H9 (cell line): ENCODE results near the gene CYP39A1. TPM values are rescaled to one million over a fixed set of nuclear protein-coding genes. Genes with fewer than 3 reads are reported as not detected.

Source experiments
- DNase-seq: peaks from one replicate; pipeline ENCODE4 v3.0.0-alpha.2; 2017
- H2AFZ ChIP-seq: one replicate; pipeline ENCODE4 v1.6.1; 2013; ENCODE audit warnings: mild to moderate bottlenecking, low read length, control low read depth, moderate library complexity
- H2AK5ac ChIP-seq: 2 replicates; pipeline ENCODE4 v1.6.1; 2013; ENCODE audit warnings: low read length, control low read depth, mixed read lengths; ENCODE audit not compliant: insufficient read length
- H2BK120ac ChIP-seq: one replicate; pipeline ENCODE4 v1.6.1; 2013; ENCODE audit warnings: low read depth, mild to moderate bottlenecking, low read length, control low read depth, inconsistent platforms; ENCODE audit not compliant: poor library complexity, severe bottlenecking
- H2BK12ac ChIP-seq: 2 replicates; pipeline ENCODE4 v1.6.1; 2013; ENCODE audit warnings: low read length, control low read depth, mixed read lengths, low read depth; ENCODE audit not compliant: insufficient read length
- H2BK15ac ChIP-seq: 2 replicates; pipeline ENCODE4 v1.6.1; 2013; ENCODE audit warnings: low read depth, low read length, control low read depth
- H2BK20ac ChIP-seq: one replicate; pipeline ENCODE4 v1.6.1; 2013; ENCODE audit warnings: low read depth, mild to moderate bottlenecking, low read length, control low read depth, inconsistent platforms; ENCODE audit not compliant: poor library complexity, severe bottlenecking
- H2BK5ac ChIP-seq: 2 replicates; pipeline ENCODE4 v1.6.1; 2013; ENCODE audit warnings: low read length, control low read depth, mixed read lengths; ENCODE audit not compliant: insufficient read length
- H3K14ac ChIP-seq: 2 replicates; pipeline ENCODE4 v1.6.1; 2013; ENCODE audit warnings: low read length, control low read depth; ENCODE audit not compliant: insufficient read depth
- H3K18ac ChIP-seq: 2 replicates; pipeline ENCODE4 v1.6.1; 2013; ENCODE audit warnings: low read depth, mild to moderate bottlenecking, mixed read lengths, low read length, control low read depth; ENCODE audit not compliant: insufficient read length
- H3K23ac ChIP-seq: 2 replicates; pipeline ENCODE4 v1.6.1; 2013; ENCODE audit warnings: low read length, control low read depth, mixed read lengths, low read depth; ENCODE audit not compliant: insufficient read length
- H3K23me2 ChIP-seq: 2 replicates; pipeline ENCODE4 v1.6.1; 2013; ENCODE audit warnings: low read depth, mild to moderate bottlenecking, mixed read lengths, low read length, control low read depth; ENCODE audit not compliant: insufficient read length, poor library complexity, severe bottlenecking
- H3K27ac ChIP-seq: 2 replicates; pipeline ENCODE4 v1.5.1; 2013; ENCODE audit warnings: low read length, control low read depth, mixed read lengths, low read depth; ENCODE audit not compliant: insufficient read length
- H3K27me3 ChIP-seq: 2 replicates; pipeline ENCODE4 v1.6.1; 2013; ENCODE audit warnings: low read length, control low read depth, inconsistent platforms; ENCODE audit not compliant: insufficient read depth
- H3K4ac ChIP-seq: 2 replicates; pipeline ENCODE4 v1.6.1; 2013; ENCODE audit warnings: low read depth, mild to moderate bottlenecking, control low read depth, inconsistent platforms, low read length, moderate library complexity
- H3K4me1 ChIP-seq: 2 replicates; pipeline ENCODE4 v1.6.1; 2013; ENCODE audit warnings: low read length, control low read depth, inconsistent platforms; ENCODE audit not compliant: insufficient read depth
- H3K4me2 ChIP-seq: 2 replicates; pipeline ENCODE4 v1.6.1; 2013; ENCODE audit warnings: low read length, control low read depth, mixed read lengths; ENCODE audit not compliant: insufficient read length, insufficient read depth
- H3K56ac ChIP-seq: 2 replicates; pipeline ENCODE4 v1.6.1; 2013; ENCODE audit warnings: low read depth, mild to moderate bottlenecking, mixed read lengths, low read length, control low read depth; ENCODE audit not compliant: insufficient read length
- H3K79me1 ChIP-seq: 2 replicates; pipeline ENCODE4 v1.6.1; 2013; ENCODE audit warnings: low read depth, mild to moderate bottlenecking, moderate library complexity, low read length, control low read depth, inconsistent platforms; ENCODE audit not compliant: insufficient read depth, poor library complexity, severe bottlenecking
- H3K79me2 ChIP-seq: 2 replicates; pipeline ENCODE4 v1.6.1; 2013; ENCODE audit warnings: low read length, control low read depth, inconsistent platforms; ENCODE audit not compliant: insufficient read depth
- H3K9ac ChIP-seq: 2 replicates; pipeline ENCODE4 v1.6.1; 2013; ENCODE audit warnings: low read length, control low read depth, mixed read lengths; ENCODE audit not compliant: insufficient read length; ENCODE audit errors: extremely low read depth
- H3K9me3 ChIP-seq: one replicate; pipeline ENCODE4 v1.6.1; 2013; ENCODE audit warnings: low read depth, low read length, inconsistent platforms; ENCODE audit not compliant: control insufficient read depth
- H3T11ph ChIP-seq: one replicate; pipeline ENCODE4 v1.6.1; 2013; ENCODE audit warnings: mild to moderate bottlenecking, low read length, control low read depth, inconsistent platforms
- H4K20me1 ChIP-seq: one replicate; pipeline ENCODE4 v1.6.1; 2013; ENCODE audit not compliant: control insufficient read depth, insufficient read length, insufficient read depth
- H4K5ac ChIP-seq: 2 replicates; pipeline ENCODE4 v1.6.1; 2013; ENCODE audit warnings: low read depth, mild to moderate bottlenecking, mixed read lengths, low read length, control low read depth; ENCODE audit not compliant: insufficient read length
- H4K8ac ChIP-seq: replicated peaks from 2 replicates; pipeline ENCODE4 v1.6.1; 2013; ENCODE audit warnings: low read length, control low read depth, mixed read lengths, low read depth; ENCODE audit not compliant: insufficient read length
- H4K91ac ChIP-seq: 2 replicates; pipeline ENCODE4 v1.6.1; 2013; ENCODE audit warnings: low read depth, mild to moderate bottlenecking, moderate library complexity, mixed read lengths, low read length, control low read depth; ENCODE audit not compliant: insufficient read length
- H3K27ac Mint-ChIP-seq, 3 experiments: 2 replicates in 2 of 3; 3 replicates in 1 of 3; pipeline ENCODE4 v1.8.0; 2020 to 2021; ENCODE audit warnings: mixed read lengths in 3 of 3, mild to moderate bottlenecking in 1 of 3, moderate library complexity in 1 of 3
- H3K27me3 Mint-ChIP-seq: 2 replicates; pipeline ENCODE4 v1.8.0; 2021; ENCODE audit warnings: low read depth, mild to moderate bottlenecking, moderate library complexity, mixed read lengths
- H3K36me3 Mint-ChIP-seq, 3 experiments: 2 replicates in 2 of 3; 3 replicates in 1 of 3; pipeline ENCODE4 v1.8.0; 2020 to 2021; ENCODE audit warnings: low read depth in 3 of 3, mixed read lengths in 3 of 3; ENCODE audit not compliant: insufficient read depth in 1 of 3
- H3K4me1 Mint-ChIP-seq, 2 experiments: 2 replicates each; pipeline ENCODE4 v1.8.0; 2020; ENCODE audit warnings: mixed read lengths in 2 of 2
- H3K4me3 Mint-ChIP-seq, 2 experiments: 2 replicates in 1 of 2; 3 replicates in 1 of 2; pipeline ENCODE4 v1.8.0; 2020 to 2021; ENCODE audit warnings: mild to moderate bottlenecking in 2 of 2, mixed read lengths in 2 of 2, moderate library complexity in 1 of 2
- H3K9me3 Mint-ChIP-seq, 2 experiments: 2 replicates in 1 of 2; 3 replicates in 1 of 2; pipeline ENCODE4 v1.8.0; 2020; ENCODE audit warnings: mild to moderate bottlenecking in 2 of 2, mixed read lengths in 2 of 2, moderate library complexity in 1 of 2
- CTCF ChIP-seq: fragments of 200-600 bp; sonication (generic); conservative IDR thresholded peaks from 3 replicates; pipeline ENCODE4 v1.8.0; 2021; ENCODE audit warnings: antibody characterized with exemption, mild to moderate bottlenecking
- WGBS: extraction: QIAGEN DNeasy Blood & Tissue Kit; methylation state at CpG from one replicate; pipeline ENCODE4 v1.1.7; 2013; ENCODE audit warnings: missing lambda C conversion rate, low lambda C conversion rate, mixed read lengths; ENCODE audit not compliant: insufficient read length; ENCODE audit errors: extremely low coverage; 5-methylcytosine and 5-hydroxymethylcytosine counted together
- total RNA-seq: library from RNA; stranded (reverse); gene quantifications from 2 replicates; pipeline ENCODE4 v1.2.1, GENCODE V29; 2021

The CYP39A1 gene
- total RNA-seq, 1 experiment from 2014 or later: 0.50 TPM

- no peak overlapping the region for H2BK12ac ChIP-seq
- no peak overlapping the region for H3K14ac ChIP-seq
- no peak overlapping the region for H3K56ac ChIP-seq
- no peaks in the 10 kb centered on the region for H3K36me3 Mint-ChIP-seq
- no peak overlapping the region for H2BK15ac ChIP-seq
- no peak for TF ChIP-seq CTCF
- peaks cover 2% of the 10 kb centered on the region; the same call in 1 of the 2 replicates for H3K27me3 Mint-ChIP-seq
- no peak overlapping the region for H2BK5ac ChIP-seq
- H3K4me1 Mint-ChIP-seq: no peaks in the 10 kb centered on the region
- DNase-seq: no peak
- no peak overlapping the region for H3K4me2 ChIP-seq
- no peaks in the 10 kb centered on the region for H4K20me1 ChIP-seq
- H2AFZ ChIP-seq: no peak overlapping the region
- H3K9me3 ChIP-seq: no peaks in the 10 kb centered on the region
- H3K79me1 ChIP-seq: no peaks in the 10 kb centered on the region
- no peaks in the 10 kb centered on the region for H3K27me3 ChIP-seq
- H3T11ph ChIP-seq: no peak overlapping the region
- H2BK20ac ChIP-seq: no peak overlapping the region
- no peak overlapping the region for H3K27ac ChIP-seq
- no CpG with 5 or more reads among the region's 1 CpG for WGBS
- no peaks in the 10 kb centered on the region for H3K23me2 ChIP-seq
- H3K4me1 ChIP-seq: no peaks in the 10 kb centered on the region
- H3K9me3 Mint-ChIP-seq: no peaks in the 10 kb centered on the region
- no peak overlapping the region for H4K5ac ChIP-seq
- H3K23ac ChIP-seq: no peak overlapping the region
- H4K91ac ChIP-seq: no peak overlapping the region
- H3K4ac ChIP-seq: no peak overlapping the region
- H3K9ac ChIP-seq: no peak overlapping the region
- H3K27ac Mint-ChIP-seq: no peak overlapping the region
- no peak overlapping the region for H2BK120ac ChIP-seq
- H3K79me2 ChIP-seq: no peaks in the 10 kb centered on the region
- H3K4me3 Mint-ChIP-seq: no peak overlapping the region
- no peak overlapping the region for H2AK5ac ChIP-seq
- H3K18ac ChIP-seq: no peak overlapping the region
- no peak overlapping the region for H4K8ac ChIP-seq
These were observed 38.4 kb upstream of the CYP39A1 start for GRCh38 chr6:46690911-46691451.
